Natural killer cell (primary cell): ENCODE results near the gene PFKP. TPM values are rescaled to one million over a fixed set of nuclear protein-coding genes. Genes with fewer than 3 reads are reported as not detected.

ENCODE experiments used
- ATAC-seq, 3 donors: fragments of 150-1000 bp in 2 of 3; fragments of 200-7000 bp in 1 of 3; cut with Tn5 transposase; 1 replicate in 1 of 3; 2 replicates in 2 of 3; pipeline ENCODE4 v1.10.0; 2021; ENCODE audit warnings: mild to moderate bottlenecking in 2 of 3, moderate library complexity in 2 of 3
- DNase-seq, 2 donors: peaks; one replicate each; pipeline versions ENCODE4 v3.0.0 to v3.0.0-alpha.2; 2013 to 2021; ENCODE audit warnings: mixed read lengths in 1 of 2
- H3K27ac ChIP-seq: one replicate; pipeline ENCODE4 v1.5.1; 2013; ENCODE audit warnings: mild to moderate bottlenecking, low read length
- H3K27me3 ChIP-seq: one replicate; pipeline ENCODE4 v1.6.1; 2013; ENCODE audit warnings: low read length; ENCODE audit not compliant: control insufficient read depth, insufficient read depth
- H3K36me3 ChIP-seq: one replicate; pipeline ENCODE4 v1.6.1; 2013; ENCODE audit warnings: low read length; ENCODE audit not compliant: control insufficient read depth, insufficient read depth
- H3K4me1 ChIP-seq: one replicate; pipeline ENCODE4 v1.6.1; 2013; ENCODE audit warnings: low read length; ENCODE audit not compliant: control insufficient read depth, insufficient read depth
- H3K4me3 ChIP-seq: one replicate; pipeline ENCODE4 v1.5.1; 2013; ENCODE audit warnings: low read length
- H3K9me3 ChIP-seq: one replicate; pipeline ENCODE4 v1.6.1; 2013; ENCODE audit warnings: low read length; ENCODE audit not compliant: control insufficient read depth, insufficient read depth
- H3K27ac Mint-ChIP-seq, 2 donors: one replicate each; pipeline ENCODE4 v1.8.0; 2022; ENCODE audit warnings: mild to moderate bottlenecking in 2 of 2, mixed read lengths in 2 of 2, moderate library complexity in 1 of 2
- H3K27me3 Mint-ChIP-seq, 2 donors: one replicate each; pipeline ENCODE4 v1.8.0; 2022; ENCODE audit warnings: low read depth in 2 of 2, mixed read lengths in 2 of 2
- H3K36me3 Mint-ChIP-seq: one replicate; pipeline ENCODE4 v1.8.0; 2022; ENCODE audit warnings: mixed read lengths
- H3K4me1 Mint-ChIP-seq, 2 donors: one replicate each; pipeline ENCODE4 v1.8.0; 2022; ENCODE audit warnings: mixed read lengths in 2 of 2
- H3K4me3 Mint-ChIP-seq: one replicate; pipeline ENCODE4 v1.8.0; 2022; ENCODE audit warnings: mild to moderate bottlenecking, moderate library complexity, mixed read lengths
- H3K9me3 Mint-ChIP-seq, 2 donors: one replicate each; pipeline ENCODE4 v1.8.0; 2022; ENCODE audit warnings: mixed read lengths in 2 of 2
- CTCF ChIP-seq: fragments of 200-600 bp; IDR thresholded peaks from one replicate; pipeline ENCODE4 v1.8.0; 2022; ENCODE audit warnings: antibody characterized with exemption
- WGBS: methylation state at CpG from one replicate; pipeline ENCODE4 v1.1.7; 2013; ENCODE audit warnings: missing lambda C conversion rate; ENCODE audit not compliant: insufficient coverage; 5-methylcytosine and 5-hydroxymethylcytosine counted together
- intact Hi-C: fragments of 100-400 bp; cut with micrococcal nuclease; formaldehyde crosslinking; loops from one replicate; pipeline ENCODE4 v1.14.2; 2022
- total RNA-seq, 4 donors: library from RNA; stranded (reverse); fragments of 120-200 nt in 1 of 4; gene quantifications; one replicate each; pipeline versions ENCODE4 v1.2.3 to v1.2.4, GENCODE V29; 2013 to 2022

The PFKP gene
- total RNA-seq, 3 donors from 2014 or later (not counting 1 experiment from before 2014, with no cell fraction given) = 43.9 to 62.4 (median 47.4) TPM

- H3K9me3 Mint-ChIP-seq = no peaks in the 10 kb centered on the region
- no peak for TF ChIP-seq CTCF
- peak overlapping the region in 1 of 2 donors; percentile 77 for H3K27ac Mint-ChIP-seq
- Histone ChIP-seq H3K4me3 (peak overlapping the region; percentile 90), H3K4me1 (peaks cover 16% of the 10 kb centered on the region), H3K27ac (no peak overlapping the region), H3K27me3 (peaks cover 5% of the 10 kb centered on the region), H3K36me3 (no peaks in the 10 kb centered on the region), H3K9me3 (no peaks in the 10 kb centered on the region)
- H3K27me3 Mint-ChIP-seq = no peaks in the 10 kb centered on the region
- H3K36me3 Mint-ChIP-seq = no peaks in the 10 kb centered on the region
- H3K4me3 Mint-ChIP-seq = peak overlapping the region; percentile 97
- intact Hi-C loops = loop anchor here (2.0 kb wide), 1 partner anchor 26 kb away; no protein-coding TSS in a partner anchor
- ATAC-seq (peak; percentile 41 to 64 (median 55)), DNase-seq (peak; percentile 42 to 71)
- under 1% methylated on average over 86 of the region's 86 CpGs for WGBS
- H3K4me1 Mint-ChIP-seq = peaks cover 29 to 33% of the 10 kb centered on the region in 2 donors
These were observed 1.0 kb downstream of the PFKP start for GRCh38 chr10:3068201-3068967.

- Histone ChIP-seq H3K9me3 (no peaks in the 10 kb centered on the region), H3K27me3 (peaks cover 5% of the 10 kb centered on the region), H3K4me3 (peak overlapping the region; percentile 90), H3K4me1 (peaks cover 18% of the 10 kb centered on the region), H3K27ac (no peak overlapping the region), H3K36me3 (no peaks in the 10 kb centered on the region)
- intact Hi-C loops = loop anchor here (2.0 kb wide), 1 partner anchor 26 kb away; no protein-coding TSS in a partner anchor
- DNase-seq (peak in 1 of 2 donors; percentile 43), ATAC-seq (peak in 2 of 3 donors; percentile 23 to 25)
- no peaks in the 10 kb centered on the region for H3K36me3 Mint-ChIP-seq
- peak overlapping the region; percentile 97 for H3K4me3 Mint-ChIP-seq
- 18% methylated on average over 57 of the region's 57 CpGs for WGBS
- H3K27me3 Mint-ChIP-seq = no peaks in the 10 kb centered on the region
- peaks cover 36 to 41% of the 10 kb centered on the region in 2 donors for H3K4me1 Mint-ChIP-seq
- no peaks in the 10 kb centered on the region for H3K9me3 Mint-ChIP-seq
- TF ChIP-seq CTCF = no peak
- H3K27ac Mint-ChIP-seq = no peak overlapping the region
These were observed 1.8 kb downstream of the PFKP start for GRCh38 chr10:3068968-3069737.

- Histone ChIP-seq H3K4me1 (peaks cover 21% of the 10 kb centered on the region), H3K36me3 (no peaks in the 10 kb centered on the region), H3K9me3 (no peaks in the 10 kb centered on the region), H3K4me3 (no peak overlapping the region), H3K27ac (no peak overlapping the region), H3K27me3 (peaks cover 5% of the 10 kb centered on the region)
- intact Hi-C loops = loop anchor here (2.0 kb wide), 1 partner anchor 25 kb away; no protein-coding TSS in a partner anchor
- Mint-ChIP-seq H3K27ac (no peak overlapping the region), H3K36me3 (no peaks in the 10 kb centered on the region), H3K27me3 (no peaks in the 10 kb centered on the region), H3K4me3 (peak overlapping the region; percentile 81), H3K9me3 (no peaks in the 10 kb centered on the region), H3K4me1 (peaks cover 44 to 48% of the 10 kb centered on the region in 2 donors)
- DNase-seq = no peak
- 93% methylated on average over 11 of the region's 11 CpGs for WGBS
- TF ChIP-seq CTCF = no peak
- ATAC-seq = no peak
These were observed 2.5 kb downstream of the PFKP start for GRCh38 chr10:3069876-3070275.
